Caco-2 (cell line): ENCODE measurements around the gene H3-3A. TPM values are rescaled to one million over a fixed set of nuclear protein-coding genes. Genes with fewer than 3 reads are reported as not detected.
A peak's percentile ranks its signal among the peaks of the same experiment; 100 is the strongest.

Experiments
- BruUV-seq: library from RNA; stranded (reverse); fragments of 400-500 nt; replicated peaks from 2 replicates; lab custom pipeline; 2021; lab: Mats Ljungman, UMichigan
- CTCF ChIA-PET: fragments of 300-600 bp; sonication (Branson Sonifier 250); formaldehyde crosslinking; loops from one replicate; lab custom pipeline; 2022; ENCODE audit warnings: antibody characterized with exemption; lab: Charles Lee
- POLR2A ChIA-PET: fragments of 300-600 bp; sonication (Branson Sonifier 250); formaldehyde crosslinking; loops from one replicate; lab custom pipeline; 2022; ENCODE audit warnings: antibody characterized with exemption; lab: Charles Lee
- DNase-seq, 2 experiments: peaks; one replicate each; pipeline versions ENCODE4 v3.0.0 to v3.0.0-alpha.2; 2020 to 2022
- H3K27me3 ChIP-seq: replicated peaks from 2 replicates; pipeline ENCODE4 v1.6.0; 2011; ENCODE audit warnings: low read length; ENCODE audit not compliant: control insufficient read depth, insufficient read depth
- H3K36me3 ChIP-seq: 2 replicates; pipeline ENCODE4 v1.5.1; 2011; ENCODE audit warnings: low read length; ENCODE audit not compliant: control insufficient read depth, insufficient read depth
- H3K4me1 ChIP-seq: fragments of 250-450 bp; sonication (Bioruptor Pico); 2 replicates; pipeline ENCODE4 v1.5.1; 2020; ENCODE audit warnings: mild to moderate bottlenecking
- H3K4me3 ChIP-seq: 2 replicates; pipeline ENCODE4 v1.5.1; 2011; ENCODE audit warnings: low read depth, mild to moderate bottlenecking, control low read depth, low read length
- H3K9me3 ChIP-seq: fragments of 250-450 bp; sonication (Bioruptor Pico); 2 replicates; pipeline ENCODE4 v1.5.1; 2020; ENCODE audit warnings: mild to moderate bottlenecking, moderate library complexity
- H3K27ac Mint-ChIP-seq: one replicate; pipeline ENCODE4 v1.8.0; 2022; ENCODE audit warnings: mixed read lengths; ENCODE audit not compliant: unreplicated experiment
- H3K27me3 Mint-ChIP-seq: one replicate; pipeline ENCODE4 v1.8.0; 2022; ENCODE audit warnings: mixed read lengths; ENCODE audit not compliant: insufficient read depth, unreplicated experiment
- H3K36me3 Mint-ChIP-seq: one replicate; pipeline ENCODE4 v1.8.0; 2022; ENCODE audit warnings: mild to moderate bottlenecking, mixed read lengths; ENCODE audit not compliant: insufficient read depth, unreplicated experiment
- H3K4me1 Mint-ChIP-seq: one replicate; pipeline ENCODE4 v1.8.0; 2022; ENCODE audit warnings: low read depth, mixed read lengths; ENCODE audit not compliant: unreplicated experiment
- H3K4me3 Mint-ChIP-seq: one replicate; pipeline ENCODE4 v1.8.0; 2022; ENCODE audit warnings: mild to moderate bottlenecking, moderate library complexity, mixed read lengths; ENCODE audit not compliant: unreplicated experiment
- H3K9me3 Mint-ChIP-seq: one replicate; pipeline ENCODE4 v1.8.0; 2022; ENCODE audit warnings: mixed read lengths; ENCODE audit not compliant: unreplicated experiment
- CTCF ChIP-seq, 2 experiments: fragments of 200-600 bp in 1 of 2; IDR thresholded peaks; 1 replicate in 1 of 2; 2 replicates in 1 of 2; pipeline versions ENCODE4 v1.5.1 to v1.8.0; 2011 to 2022; ENCODE audit warnings: antibody characterized with exemption in 1 of 2, control low read depth in 1 of 2, inconsistent platforms in 1 of 2, low read depth in 1 of 2, low read length in 1 of 2, mild to moderate bottlenecking in 1 of 2, moderate library complexity in 1 of 2; ENCODE audit not compliant: insufficient read depth in 1 of 2, severe bottlenecking in 1 of 2, unreplicated experiment in 1 of 2
- intact Hi-C: fragments of 100-400 bp; cut with micrococcal nuclease; formaldehyde crosslinking; loops from one replicate; pipeline ENCODE4 v1.10.0; 2022; ENCODE audit not compliant: unreplicated experiment
- total RNA-seq: library from RNA; stranded (reverse); gene quantifications from 2 replicates; pipeline ENCODE4 v1.2.3, GENCODE V29; 2022

H3-3A gene
- total RNA-seq, 1 experiment from 2014 or later, result 512 TPM

GRCh38 chr1:226111883-226112261 is 49.4 kb downstream of the H3-3A start:
- Histone ChIP-seq H3K4me3 (no peak overlapping the region), H3K9me3 (no peaks in the 10 kb centered on the region), H3K27me3 (no peaks in the 10 kb centered on the region), H3K4me1 (peaks cover 22% of the 10 kb centered on the region), H3K36me3 (no peaks in the 10 kb centered on the region)
- Mint-ChIP-seq H3K4me3 (no peak overlapping the region), H3K4me1 (peaks cover 27% of the 10 kb centered on the region), H3K9me3 (no peaks in the 10 kb centered on the region), H3K27ac (no peak overlapping the region), H3K27me3 (no peaks in the 10 kb centered on the region), H3K36me3 (no peaks in the 10 kb centered on the region)
- CTCF ChIA-PET, result interaction anchor here (2.1 kb wide), 1 partner anchor 11 kb away, joined by 4 read pairs; no protein-coding TSS in a partner anchor
- intact Hi-C loops, result no loop called here
- DNase-seq, result no peak
- no TSS peak for BruUV-seq
- POLR2A ChIA-PET, result no interaction called here
- no peak for TF ChIP-seq CTCF (IDR thresholded peaks at IDR 0.05; ENCODE audit: insufficient read depth in 1 of 2, low read depth in 1 of 2, low read length in 1 of 2, severe bottlenecking in 1 of 2, unreplicated experiment in 1 of 2)

- BruUV-seq, result no TSS peak
- Mint-ChIP-seq H3K27me3 (no peaks in the 10 kb centered on the region), H3K27ac (no peak overlapping the region)
Observed at GRCh38 chr1:226112626-226113025, 50.1 kb downstream of the H3-3A start.

GRCh38 chr1:226116673-226117072 is 54.2 kb downstream of the H3-3A start:
- H3K4me3 Mint-ChIP-seq, result no peak overlapping the region
- Histone ChIP-seq H3K4me1 (peaks cover 15% of the 10 kb centered on the region), H3K9me3 (no peaks in the 10 kb centered on the region), H3K4me3 (no peak overlapping the region), H3K27me3 (no peaks in the 10 kb centered on the region), H3K36me3 (no peaks in the 10 kb centered on the region)
- no peaks in the 10 kb centered on the region for H3K36me3 Mint-ChIP-seq
- no peak overlapping the region for H3K27ac Mint-ChIP-seq
- ChIA-PET POLR2A (no interaction called here), CTCF (interaction anchor here (0.7 kb wide), 1 partner anchor 78 kb away, joined by 3 read pairs; no protein-coding TSS in a partner anchor)
- H3K4me1 Mint-ChIP-seq, result peaks cover 5% of the 10 kb centered on the region
- H3K27me3 Mint-ChIP-seq, result no peaks in the 10 kb centered on the region
- DNase-seq, result no peak
- intact Hi-C loops, result loop anchor here (1.0 kb wide), 1 partner anchor 33 kb away; no protein-coding TSS in a partner anchor
- no peak for TF ChIP-seq CTCF (IDR thresholded peaks at IDR 0.05; ENCODE audit: insufficient read depth in 1 of 2, low read depth in 1 of 2, low read length in 1 of 2, severe bottlenecking in 1 of 2, unreplicated experiment in 1 of 2)
- no TSS peak for BruUV-seq
- H3K9me3 Mint-ChIP-seq, result no peaks in the 10 kb centered on the region

More at GRCh38 chr1:226112626-226113025, 50.1 kb downstream of the H3-3A start:
- TF ChIP-seq CTCF (IDR thresholded peaks at IDR 0.05; ENCODE audit: insufficient read depth in 1 of 2, low read depth in 1 of 2, low read length in 1 of 2, severe bottlenecking in 1 of 2, unreplicated experiment in 1 of 2), result no peak
- Histone ChIP-seq H3K4me1 (peaks cover 22% of the 10 kb centered on the region), H3K9me3 (no peaks in the 10 kb centered on the region), H3K36me3 (no peaks in the 10 kb centered on the region), H3K4me3 (no peak overlapping the region), H3K27me3 (no peaks in the 10 kb centered on the region)
- ChIA-PET CTCF (interaction anchor here (2.1 kb wide), 1 partner anchor 11 kb away, joined by 4 read pairs; no protein-coding TSS in a partner anchor), POLR2A (no interaction called here)
- Mint-ChIP-seq H3K4me1 (peaks cover 24% of the 10 kb centered on the region), H3K9me3 (no peaks in the 10 kb centered on the region), H3K36me3 (no peaks in the 10 kb centered on the region), H3K4me3 (peak overlapping the region; percentile 29)
- intact Hi-C loops, result no loop called here
- DNase-seq, result no peak
